Tibial nerve (tissue), 4 donors: Measurements from ENCODE around the gene XIRP1. TPM values are rescaled to one million over a fixed set of nuclear protein-coding genes. Genes with fewer than 3 reads are reported as not detected.

Experiments
- DNase-seq, 2 donors: peaks; one replicate each; pipeline ENCODE4 v3.0.0-alpha.2; 2019; ENCODE audit warnings: low spot score in 2 of 2
- H3K27ac ChIP-seq, 4 donors: fragments of 200-600 bp; sonication (generic) in 3 of 4; one replicate each; pipeline ENCODE4 v1.5.1; 2017 to 2019; ENCODE audit warnings: mild to moderate bottlenecking in 1 of 4
- H3K27me3 ChIP-seq, 2 donors: fragments of 200-600 bp; sonication (generic) in 1 of 2; one replicate each; pipeline versions ENCODE4 v1.5.1 to v1.6.0; 2017 to 2019
- H3K36me3 ChIP-seq, 3 donors: fragments of 200-600 bp; sonication (generic); one replicate each; pipeline ENCODE4 v1.5.1; 2018 to 2019
- H3K4me1 ChIP-seq, 4 donors: fragments of 200-600 bp; sonication (generic) in 3 of 4; one replicate each; pipeline ENCODE4 v1.5.1; 2017 to 2019
- H3K4me3 ChIP-seq, 4 donors: fragments of 200-600 bp; sonication (generic) in 3 of 4; one replicate each; pipeline ENCODE4 v1.5.1; 2017 to 2019; ENCODE audit warnings: mild to moderate bottlenecking in 1 of 4, moderate library complexity in 1 of 4
- H3K9me3 ChIP-seq, 4 donors: fragments of 200-600 bp; sonication (generic) in 3 of 4; one replicate each; pipeline ENCODE4 v1.5.1; 2017 to 2019
- EP300 ChIP-seq, 2 donors: sonication (generic); formaldehyde crosslinking; IDR thresholded peaks; one replicate each; pipeline ENCODE4 v1.6.1; 2017; ENCODE audit warnings: antibody characterized with exemption in 2 of 2, mild to moderate bottlenecking in 1 of 2
- POLR2A ChIP-seq, 2 donors: fragments of 450-650 bp; IDR thresholded peaks; one replicate each; pipeline ENCODE4 v1.6.1; 2017; ENCODE audit warnings: antibody characterized with exemption in 2 of 2, mild to moderate bottlenecking in 2 of 2, moderate library complexity in 2 of 2
- WGBS, 2 donors: methylation state at CpG; one replicate each; pipeline ENCODE4 v1.1.5; 2018; 5-methylcytosine and 5-hydroxymethylcytosine counted together
- small RNA-seq: library from RNA; depleted of rRNA; stranded (forward); fragments of <200 nt; gene quantifications from one replicate; pipeline ENCODE3, GENCODE V24; 2016
- total RNA-seq, 4 donors: library from RNA; depleted of rRNA; stranded (reverse); fragments of >200 nt; gene quantifications; one replicate each; pipeline ENCODE4 v1.1.0, GENCODE V29; 2016
- TF ChIP-seq, protein P1 (sequence below), 5 experiments: fragments of 200-600 bp in 3 of 5; fragments of 450-650 bp in 2 of 5; sonication (generic) in 3 of 5; IDR thresholded peaks; one replicate each; pipeline ENCODE4 v1.5.1; 2016 to 2019; ENCODE audit warnings: antibody characterized with exemption in 5 of 5, mild to moderate bottlenecking in 3 of 5, moderate library complexity in 2 of 5

The XIRP1 gene
- total RNA-seq, 4 donors from 2014 or later, result not detected

DNA sequence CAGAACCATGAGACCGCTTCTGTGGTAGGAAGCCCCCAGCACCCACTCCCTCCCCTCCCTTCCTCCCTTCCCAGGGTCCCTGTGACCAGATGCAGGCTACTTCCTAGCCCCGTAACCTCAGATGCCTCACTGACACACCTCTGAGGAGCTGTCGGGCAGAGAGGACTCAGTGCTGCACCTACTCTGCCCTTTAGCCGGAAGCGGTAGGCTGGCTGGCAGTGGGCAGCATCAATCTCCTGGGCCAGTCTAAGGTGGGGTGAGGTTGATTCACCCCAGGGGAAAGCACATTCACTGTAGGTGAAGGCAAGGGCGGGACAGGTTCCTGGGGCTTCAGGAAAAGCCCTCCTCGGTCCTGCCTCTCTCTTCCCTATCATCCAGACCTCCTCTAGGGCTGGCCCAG is 58.1 kb downstream of the XIRP1 start:
- 85 to 86% methylated on average over 6 to 7 of the region's 7 CpGs for WGBS, 2 donors
- no peak overlapping the region for H3K4me3 ChIP-seq
- no peak for DNase-seq
- no peaks in the 10 kb centered on the region for H3K4me1 ChIP-seq
- no peaks in the 10 kb centered on the region for H3K27me3 ChIP-seq
- TF ChIP-seq, protein P1, sequence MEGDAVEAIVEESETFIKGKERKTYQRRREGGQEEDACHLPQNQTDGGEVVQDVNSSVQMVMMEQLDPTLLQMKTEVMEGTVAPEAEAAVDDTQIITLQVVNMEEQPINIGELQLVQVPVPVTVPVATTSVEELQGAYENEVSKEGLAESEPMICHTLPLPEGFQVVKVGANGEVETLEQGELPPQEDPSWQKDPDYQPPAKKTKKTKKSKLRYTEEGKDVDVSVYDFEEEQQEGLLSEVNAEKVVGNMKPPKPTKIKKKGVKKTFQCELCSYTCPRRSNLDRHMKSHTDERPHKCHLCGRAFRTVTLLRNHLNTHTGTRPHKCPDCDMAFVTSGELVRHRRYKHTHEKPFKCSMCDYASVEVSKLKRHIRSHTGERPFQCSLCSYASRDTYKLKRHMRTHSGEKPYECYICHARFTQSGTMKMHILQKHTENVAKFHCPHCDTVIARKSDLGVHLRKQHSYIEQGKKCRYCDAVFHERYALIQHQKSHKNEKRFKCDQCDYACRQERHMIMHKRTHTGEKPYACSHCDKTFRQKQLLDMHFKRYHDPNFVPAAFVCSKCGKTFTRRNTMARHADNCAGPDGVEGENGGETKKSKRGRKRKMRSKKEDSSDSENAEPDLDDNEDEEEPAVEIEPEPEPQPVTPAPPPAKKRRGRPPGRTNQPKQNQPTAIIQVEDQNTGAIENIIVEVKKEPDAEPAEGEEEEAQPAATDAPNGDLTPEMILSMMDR (IDR thresholded peaks at IDR 0.05), result no peak
- TF ChIP-seq EP300 (IDR thresholded peaks at IDR 0.05), result no peak
- no peak for TF ChIP-seq POLR2A (IDR thresholded peaks at IDR 0.05)
- H3K36me3 ChIP-seq, result peaks cover 0 to 70% (median 0%) of the 10 kb centered on the region in 3 donors
- no peaks in the 10 kb centered on the region for H3K9me3 ChIP-seq
- no peak overlapping the region for H3K27ac ChIP-seq

DNA sequence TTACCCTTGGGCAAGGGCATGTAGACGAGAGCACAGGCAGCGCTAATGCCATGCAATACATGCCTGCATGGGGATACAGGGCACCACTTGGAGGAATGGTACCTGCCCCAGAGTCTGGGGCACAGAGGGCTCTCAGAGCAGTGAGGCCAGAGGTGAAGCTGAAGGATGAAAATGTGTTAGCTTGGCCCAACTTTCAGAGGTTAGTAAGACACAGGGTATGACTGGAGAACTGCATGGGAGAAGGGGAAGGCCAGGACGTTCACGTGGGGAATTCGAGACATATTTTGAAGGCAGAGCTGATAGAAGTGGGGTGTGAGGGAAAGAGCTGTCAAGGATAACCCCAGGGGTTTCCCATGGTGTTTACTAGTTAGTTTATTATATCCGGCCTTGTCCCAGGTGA is 58.6 kb downstream of the XIRP1 start:
- Histone ChIP-seq H3K9me3 (no peaks in the 10 kb centered on the region), H3K36me3 (peaks cover 0 to 75% (median 0%) of the 10 kb centered on the region in 3 donors), H3K27ac (no peak overlapping the region), H3K4me1 (no peaks in the 10 kb centered on the region), H3K27me3 (no peaks in the 10 kb centered on the region), H3K4me3 (no peak overlapping the region)
- WGBS, 2 donors, result 69 to 83% methylated on average over 6 of the region's 6 CpGs
- no peak for DNase-seq
- TF ChIP-seq, protein P1 (IDR thresholded peaks at IDR 0.05), result no peak

Small RNA genes lying within 50 kb of the gene (small RNA-seq; reads per million reads assigned to genes)
- not detected for gene RF00017

Other genes starting within 250 kb of the XIRP1 start
- gene SCN11A, start 140.7 kb downstream of the XIRP1 start, total RNA-seq, result under 1 TPM; 0.21 to 0.98 (median 0.59) TPM
- gene WDR48, start 140.6 kb downstream of the XIRP1 start, total RNA-seq, result 10 to 100 TPM; 25.2 to 42.6 (median 36.5) TPM
- gene GORASP1, start 85.0 kb downstream of the XIRP1 start, total RNA-seq, result 10 to 100 TPM; 45.8 to 72.9 (median 61.9) TPM
- 10 to 100 TPM; 11.5 to 21.6 (median 12.8) TPM for gene TTC21A, start 84.9 kb downstream of the XIRP1 start, total RNA-seq
- 10 to 100 TPM; 48.3 to 72.8 (median 66.0) TPM for gene CSRNP1, start 39.0 kb downstream of the XIRP1 start, total RNA-seq
- 1 to 10 TPM in 3 of 4 donors, not detected in 1; 2.2 to 4.4 (median 3.1) TPM for gene CX3CR1, start 87.4 kb upstream of the XIRP1 start, total RNA-seq
- gene CCR8, start 137.1 kb upstream of the XIRP1 start, total RNA-seq, result not detected
- gene SLC25A38, start 190.8 kb upstream of the XIRP1 start, total RNA-seq, result 10 to 100 TPM; 21.9 to 35.0 (median 29.6) TPM
- 1,000 to 10,000 TPM in 1 of 4 donors, 100 to 1,000 TPM in 3; 744 to 1,023 (median 854) TPM for gene RPSA, start 214.1 kb upstream of the XIRP1 start, total RNA-seq